Prostate gland (tissue), 2 donors: ENCODE results near the gene ZNF426.

Experiments
- POLR2AphosphoS5 ChIP-seq: sonication (generic); formaldehyde crosslinking; IDR thresholded peaks from one replicate; pipeline ENCODE4 v1.6.1; 2017; ENCODE audit warnings: antibody characterized with exemption
- TF ChIP-seq, protein P1 (sequence below), 4 experiments: fragments of 200-600 bp in 2 of 4; fragments of 450-650 bp in 2 of 4; sonication (generic) in 2 of 4; IDR thresholded peaks; 1 replicate in 3 of 4; 2 replicates in 1 of 4; pipeline ENCODE4 v1.5.1; 2016 to 2019; ENCODE audit warnings: antibody characterized with exemption in 4 of 4, mild to moderate bottlenecking in 2 of 4, moderate library complexity in 2 of 4

DNA sequence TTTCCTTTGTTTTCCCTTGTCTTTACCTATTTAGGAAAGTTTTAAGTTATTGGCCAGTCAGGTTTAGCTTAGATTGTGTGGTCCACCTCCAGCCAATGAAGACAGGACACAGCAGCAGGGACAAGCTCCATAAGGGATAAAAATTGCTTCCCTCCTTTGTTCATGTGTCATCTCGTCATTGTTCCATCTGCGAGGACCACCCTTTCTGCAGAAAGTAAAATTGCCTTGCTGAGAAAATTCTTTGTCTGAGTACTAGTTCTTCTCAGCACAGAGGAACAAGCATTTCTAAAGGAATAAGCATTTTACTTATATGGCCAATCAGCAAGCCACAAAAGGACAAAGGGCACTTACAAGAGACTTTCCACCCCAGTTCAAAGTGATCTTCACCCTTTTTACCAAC lies 51.4 kb downstream of the ZNF426 start:
- TF ChIP-seq, protein P1, sequence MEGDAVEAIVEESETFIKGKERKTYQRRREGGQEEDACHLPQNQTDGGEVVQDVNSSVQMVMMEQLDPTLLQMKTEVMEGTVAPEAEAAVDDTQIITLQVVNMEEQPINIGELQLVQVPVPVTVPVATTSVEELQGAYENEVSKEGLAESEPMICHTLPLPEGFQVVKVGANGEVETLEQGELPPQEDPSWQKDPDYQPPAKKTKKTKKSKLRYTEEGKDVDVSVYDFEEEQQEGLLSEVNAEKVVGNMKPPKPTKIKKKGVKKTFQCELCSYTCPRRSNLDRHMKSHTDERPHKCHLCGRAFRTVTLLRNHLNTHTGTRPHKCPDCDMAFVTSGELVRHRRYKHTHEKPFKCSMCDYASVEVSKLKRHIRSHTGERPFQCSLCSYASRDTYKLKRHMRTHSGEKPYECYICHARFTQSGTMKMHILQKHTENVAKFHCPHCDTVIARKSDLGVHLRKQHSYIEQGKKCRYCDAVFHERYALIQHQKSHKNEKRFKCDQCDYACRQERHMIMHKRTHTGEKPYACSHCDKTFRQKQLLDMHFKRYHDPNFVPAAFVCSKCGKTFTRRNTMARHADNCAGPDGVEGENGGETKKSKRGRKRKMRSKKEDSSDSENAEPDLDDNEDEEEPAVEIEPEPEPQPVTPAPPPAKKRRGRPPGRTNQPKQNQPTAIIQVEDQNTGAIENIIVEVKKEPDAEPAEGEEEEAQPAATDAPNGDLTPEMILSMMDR (IDR thresholded peaks at IDR 0.05): no peak
- TF ChIP-seq POLR2AphosphoS5: no peak
